WTC11 (cell line): ENCODE data around the gene TNNI3K. TPM values are rescaled to one million over a fixed set of nuclear protein-coding genes. Genes with fewer than 3 reads are reported as not detected.

Source experiments
- ATAC-seq: fragments of 200-7000 bp; cut with Tn5 transposase; 2 replicates; pipeline ENCODE4 v1.10.0; 2021; ENCODE audit warnings: mild to moderate bottlenecking, moderate library complexity
- CTCF ChIA-PET: fragments of 300-600 bp; sonication (Branson Sonifier 250); formaldehyde crosslinking; loops from one replicate; lab custom pipeline; 2021; ENCODE audit warnings: antibody characterized with exemption; lab: Charles Lee
- POLR2A ChIA-PET: fragments of 350-600 bp; sonication (Branson Sonifier 250); formaldehyde crosslinking; loops from one replicate; lab custom pipeline; 2021; ENCODE audit warnings: antibody characterized with exemption; lab: Charles Lee
- DNase-seq: peaks from one replicate; pipeline ENCODE4 v3.0.0; 2021; ENCODE audit warnings: low spot score
- H3K27ac Mint-ChIP-seq: 2 replicates; pipeline ENCODE4 v1.8.0; 2021; ENCODE audit warnings: mixed read lengths
- H3K27me3 Mint-ChIP-seq: 2 replicates; pipeline ENCODE4 v1.8.0; 2021; ENCODE audit warnings: low read depth, mild to moderate bottlenecking, moderate library complexity, mixed read lengths
- H3K36me3 Mint-ChIP-seq: 2 replicates; pipeline ENCODE4 v1.8.0; 2021; ENCODE audit warnings: mixed read lengths
- H3K4me1 Mint-ChIP-seq: 2 replicates; pipeline ENCODE4 v1.8.0; 2022; ENCODE audit warnings: mixed read lengths
- H3K4me3 Mint-ChIP-seq: 2 replicates; pipeline ENCODE4 v1.8.0; 2021; ENCODE audit warnings: mild to moderate bottlenecking, moderate library complexity, mixed read lengths
- H3K9me3 Mint-ChIP-seq: 2 replicates; pipeline ENCODE4 v1.8.0; 2021; ENCODE audit warnings: mixed read lengths
- IRF2 ChIP-seq: sonication (generic); formaldehyde crosslinking; IDR thresholded peaks from 2 replicates; pipeline ENCODE4 v1.8.0; 2022; ENCODE audit warnings: low read depth, missing genetic modification reagents, borderline replicate concordance
- NR3C1 ChIP-seq: sonication (generic); formaldehyde crosslinking; conservative IDR thresholded peaks from 2 replicates; pipeline ENCODE4 v1.8.1; 2023; ENCODE audit warnings: low read depth, mild to moderate bottlenecking, missing genetic modification reagents
- RELA ChIP-seq: sonication (generic); formaldehyde crosslinking; IDR thresholded peaks from 2 replicates; pipeline ENCODE4 v1.8.1; 2022; ENCODE audit warnings: missing genetic modification reagents, mild to moderate bottlenecking, borderline replicate concordance
- TCF7 ChIP-seq: sonication (generic); formaldehyde crosslinking; IDR thresholded peaks from 2 replicates; pipeline ENCODE4 v1.8.0; 2022; ENCODE audit warnings: mild to moderate bottlenecking, low read depth, missing genetic modification reagents, moderate library complexity
- ZNF121 ChIP-seq: sonication (generic); formaldehyde crosslinking; IDR thresholded peaks from 2 replicates; pipeline ENCODE4 v1.8.0; 2023; ENCODE audit warnings: missing genetic modification reagents
- total RNA-seq: library from RNA; stranded (reverse); gene quantifications from 3 replicates; pipeline ENCODE4 v1.2.3, GENCODE V29; 2021
- TF ChIP-seq, protein P1 (sequence below): fragments of 250-450 bp; sonication (Bioruptor Pico); IDR thresholded peaks from 2 replicates; pipeline ENCODE4 v1.9.0; 2021; ENCODE audit warnings: mild to moderate bottlenecking
- TF ChIP-seq, protein P2 (sequence below): sonication (generic); formaldehyde crosslinking; IDR thresholded peaks from 2 replicates; pipeline ENCODE4 v1.8.0; 2023; ENCODE audit warnings: mild to moderate bottlenecking, missing genetic modification reagents
- TF ChIP-seq, protein P3 (sequence below): sonication (generic); formaldehyde crosslinking; IDR thresholded peaks from 2 replicates; pipeline ENCODE4 v1.8.1; 2023; ENCODE audit warnings: mild to moderate bottlenecking, missing genetic modification reagents, moderate library complexity
- TF ChIP-seq, protein P4 (sequence below): sonication (generic); formaldehyde crosslinking; IDR thresholded peaks from 2 replicates; pipeline ENCODE4 v1.8.1; 2023; ENCODE audit warnings: mild to moderate bottlenecking, missing genetic modification reagents, moderate library complexity
- TF ChIP-seq, protein P5 (sequence below): sonication (generic); formaldehyde crosslinking; IDR thresholded peaks from 2 replicates; pipeline ENCODE4 v1.8.1; 2022; ENCODE audit warnings: low read depth, mild to moderate bottlenecking, moderate library complexity, missing genetic modification reagents, borderline replicate concordance
- TF ChIP-seq, protein P6 (sequence below): sonication (generic); formaldehyde crosslinking; IDR thresholded peaks from 2 replicates; pipeline ENCODE4 v1.8.1; 2023; ENCODE audit warnings: mild to moderate bottlenecking, moderate library complexity, missing genetic modification reagents
- TF ChIP-seq, protein P7 (sequence below): sonication (generic); formaldehyde crosslinking; IDR thresholded peaks from 2 replicates; pipeline ENCODE4 v1.8.0; 2023; ENCODE audit warnings: missing genetic modification reagents, mild to moderate bottlenecking, borderline replicate concordance
- TF ChIP-seq, protein P8 (sequence below): sonication (generic); formaldehyde crosslinking; conservative IDR thresholded peaks from 2 replicates; pipeline ENCODE4 v1.8.1; 2023; ENCODE audit warnings: mild to moderate bottlenecking, low read depth, missing genetic modification reagents, moderate library complexity
- TF ChIP-seq, protein P9 (sequence below): sonication (generic); formaldehyde crosslinking; IDR thresholded peaks from 2 replicates; pipeline ENCODE4 v1.8.1; 2023; ENCODE audit warnings: mild to moderate bottlenecking, missing genetic modification reagents

The TNNI3K gene
- total RNA-seq, 1 experiment from 2014 or later = 0.07 TPM

DNA sequence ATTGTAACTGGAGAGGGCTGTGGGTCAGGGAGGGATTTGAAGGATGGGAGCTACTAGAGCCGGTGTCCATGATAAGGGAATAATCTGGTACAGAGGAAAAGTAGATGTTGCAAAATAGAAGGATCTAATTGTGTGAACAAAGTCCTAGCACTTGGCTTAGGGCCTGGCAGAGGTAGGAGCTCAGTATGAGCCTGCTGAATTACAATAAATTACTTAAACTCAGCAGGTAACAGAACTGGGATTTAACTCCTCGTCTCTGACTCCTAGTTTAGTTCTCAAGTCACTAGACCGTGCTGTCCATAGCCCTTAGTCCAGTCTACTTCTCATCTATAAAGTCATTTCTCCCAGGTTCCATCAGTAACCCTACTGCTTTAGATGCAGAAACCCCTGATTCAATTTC lies 157.0 kb downstream of the TNNI3K start (continued):
- no peak for TF ChIP-seq TCF7 (CRISPR knock-in tag)
- TF ChIP-seq, protein P1, sequence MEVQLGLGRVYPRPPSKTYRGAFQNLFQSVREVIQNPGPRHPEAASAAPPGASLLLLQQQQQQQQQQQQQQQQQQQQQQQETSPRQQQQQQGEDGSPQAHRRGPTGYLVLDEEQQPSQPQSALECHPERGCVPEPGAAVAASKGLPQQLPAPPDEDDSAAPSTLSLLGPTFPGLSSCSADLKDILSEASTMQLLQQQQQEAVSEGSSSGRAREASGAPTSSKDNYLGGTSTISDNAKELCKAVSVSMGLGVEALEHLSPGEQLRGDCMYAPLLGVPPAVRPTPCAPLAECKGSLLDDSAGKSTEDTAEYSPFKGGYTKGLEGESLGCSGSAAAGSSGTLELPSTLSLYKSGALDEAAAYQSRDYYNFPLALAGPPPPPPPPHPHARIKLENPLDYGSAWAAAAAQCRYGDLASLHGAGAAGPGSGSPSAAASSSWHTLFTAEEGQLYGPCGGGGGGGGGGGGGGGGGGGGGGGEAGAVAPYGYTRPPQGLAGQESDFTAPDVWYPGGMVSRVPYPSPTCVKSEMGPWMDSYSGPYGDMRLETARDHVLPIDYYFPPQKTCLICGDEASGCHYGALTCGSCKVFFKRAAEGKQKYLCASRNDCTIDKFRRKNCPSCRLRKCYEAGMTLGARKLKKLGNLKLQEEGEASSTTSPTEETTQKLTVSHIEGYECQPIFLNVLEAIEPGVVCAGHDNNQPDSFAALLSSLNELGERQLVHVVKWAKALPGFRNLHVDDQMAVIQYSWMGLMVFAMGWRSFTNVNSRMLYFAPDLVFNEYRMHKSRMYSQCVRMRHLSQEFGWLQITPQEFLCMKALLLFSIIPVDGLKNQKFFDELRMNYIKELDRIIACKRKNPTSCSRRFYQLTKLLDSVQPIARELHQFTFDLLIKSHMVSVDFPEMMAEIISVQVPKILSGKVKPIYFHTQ (CRISPR knock-in tag) = no peak
- TF ChIP-seq, protein P2, sequence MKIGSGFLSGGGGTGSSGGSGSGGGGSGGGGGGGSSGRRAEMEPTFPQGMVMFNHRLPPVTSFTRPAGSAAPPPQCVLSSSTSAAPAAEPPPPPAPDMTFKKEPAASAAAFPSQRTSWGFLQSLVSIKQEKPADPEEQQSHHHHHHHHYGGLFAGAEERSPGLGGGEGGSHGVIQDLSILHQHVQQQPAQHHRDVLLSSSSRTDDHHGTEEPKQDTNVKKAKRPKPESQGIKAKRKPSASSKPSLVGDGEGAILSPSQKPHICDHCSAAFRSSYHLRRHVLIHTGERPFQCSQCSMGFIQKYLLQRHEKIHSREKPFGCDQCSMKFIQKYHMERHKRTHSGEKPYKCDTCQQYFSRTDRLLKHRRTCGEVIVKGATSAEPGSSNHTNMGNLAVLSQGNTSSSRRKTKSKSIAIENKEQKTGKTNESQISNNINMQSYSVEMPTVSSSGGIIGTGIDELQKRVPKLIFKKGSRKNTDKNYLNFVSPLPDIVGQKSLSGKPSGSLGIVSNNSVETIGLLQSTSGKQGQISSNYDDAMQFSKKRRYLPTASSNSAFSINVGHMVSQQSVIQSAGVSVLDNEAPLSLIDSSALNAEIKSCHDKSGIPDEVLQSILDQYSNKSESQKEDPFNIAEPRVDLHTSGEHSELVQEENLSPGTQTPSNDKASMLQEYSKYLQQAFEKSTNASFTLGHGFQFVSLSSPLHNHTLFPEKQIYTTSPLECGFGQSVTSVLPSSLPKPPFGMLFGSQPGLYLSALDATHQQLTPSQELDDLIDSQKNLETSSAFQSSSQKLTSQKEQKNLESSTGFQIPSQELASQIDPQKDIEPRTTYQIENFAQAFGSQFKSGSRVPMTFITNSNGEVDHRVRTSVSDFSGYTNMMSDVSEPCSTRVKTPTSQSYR (CRISPR knock-in tag) = no peak
- TF ChIP-seq, all 79 proteins: peak for 0

DNA sequence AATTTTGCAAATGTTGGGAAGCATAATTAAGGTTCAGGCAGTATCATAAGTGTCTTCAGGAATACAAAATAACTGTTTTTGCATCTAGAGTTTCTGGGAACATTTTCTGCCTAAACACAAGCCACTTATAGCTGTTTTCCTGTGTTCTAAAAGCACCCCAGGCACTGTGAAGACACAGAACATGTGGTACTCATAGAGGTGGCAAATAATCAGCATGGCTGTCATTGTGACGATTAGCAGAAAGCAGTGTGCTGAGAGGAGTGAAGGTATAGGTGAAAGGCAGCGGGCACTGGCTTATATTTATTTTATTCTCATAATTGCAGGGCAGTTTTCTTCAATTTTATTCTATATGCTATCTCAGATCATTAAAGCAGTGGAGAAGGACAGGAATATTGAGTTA lies 157.7 kb downstream of the TNNI3K start:
- H3K36me3 Mint-ChIP-seq = no peaks in the 10 kb centered on the region
- ATAC-seq (no peak), DNase-seq (no peak)
- no peaks in the 10 kb centered on the region for H3K27me3 Mint-ChIP-seq
- ChIA-PET POLR2A (no interaction called here), CTCF (interaction anchor here (0.7 to 1.4 kb wide), 2 partner anchors 76 to 865 kb away, joined by 3 read pairs; no protein-coding TSS in a partner anchor)
- H3K4me1 Mint-ChIP-seq = peaks cover 20% of the 10 kb centered on the region
- H3K9me3 Mint-ChIP-seq = no peaks in the 10 kb centered on the region
- H3K4me3 Mint-ChIP-seq = no peak overlapping the region
- no peak overlapping the region for H3K27ac Mint-ChIP-seq
- TF ChIP-seq, protein P3, sequence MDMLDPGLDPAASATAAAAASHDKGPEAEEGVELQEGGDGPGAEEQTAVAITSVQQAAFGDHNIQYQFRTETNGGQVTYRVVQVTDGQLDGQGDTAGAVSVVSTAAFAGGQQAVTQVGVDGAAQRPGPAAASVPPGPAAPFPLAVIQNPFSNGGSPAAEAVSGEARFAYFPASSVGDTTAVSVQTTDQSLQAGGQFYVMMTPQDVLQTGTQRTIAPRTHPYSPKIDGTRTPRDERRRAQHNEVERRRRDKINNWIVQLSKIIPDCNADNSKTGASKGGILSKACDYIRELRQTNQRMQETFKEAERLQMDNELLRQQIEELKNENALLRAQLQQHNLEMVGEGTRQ (CRISPR knock-in tag) = no peak
- TF ChIP-seq, protein P4, sequence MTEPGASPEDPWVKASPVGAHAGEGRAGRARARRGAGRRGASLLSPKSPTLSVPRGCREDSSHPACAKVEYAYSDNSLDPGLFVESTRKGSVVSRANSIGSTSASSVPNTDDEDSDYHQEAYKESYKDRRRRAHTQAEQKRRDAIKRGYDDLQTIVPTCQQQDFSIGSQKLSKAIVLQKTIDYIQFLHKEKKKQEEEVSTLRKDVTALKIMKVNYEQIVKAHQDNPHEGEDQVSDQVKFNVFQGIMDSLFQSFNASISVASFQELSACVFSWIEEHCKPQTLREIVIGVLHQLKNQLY (CRISPR knock-in tag) = no peak
- TF ChIP-seq IRF2 (CRISPR knock-in tag) = no peak
- TF ChIP-seq, protein P5, sequence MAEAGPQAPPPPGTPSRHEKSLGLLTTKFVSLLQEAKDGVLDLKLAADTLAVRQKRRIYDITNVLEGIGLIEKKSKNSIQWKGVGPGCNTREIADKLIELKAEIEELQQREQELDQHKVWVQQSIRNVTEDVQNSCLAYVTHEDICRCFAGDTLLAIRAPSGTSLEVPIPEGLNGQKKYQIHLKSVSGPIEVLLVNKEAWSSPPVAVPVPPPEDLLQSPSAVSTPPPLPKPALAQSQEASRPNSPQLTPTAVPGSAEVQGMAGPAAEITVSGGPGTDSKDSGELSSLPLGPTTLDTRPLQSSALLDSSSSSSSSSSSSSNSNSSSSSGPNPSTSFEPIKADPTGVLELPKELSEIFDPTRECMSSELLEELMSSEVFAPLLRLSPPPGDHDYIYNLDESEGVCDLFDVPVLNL (CRISPR knock-in tag) = no peak
- TF ChIP-seq, protein P6, sequence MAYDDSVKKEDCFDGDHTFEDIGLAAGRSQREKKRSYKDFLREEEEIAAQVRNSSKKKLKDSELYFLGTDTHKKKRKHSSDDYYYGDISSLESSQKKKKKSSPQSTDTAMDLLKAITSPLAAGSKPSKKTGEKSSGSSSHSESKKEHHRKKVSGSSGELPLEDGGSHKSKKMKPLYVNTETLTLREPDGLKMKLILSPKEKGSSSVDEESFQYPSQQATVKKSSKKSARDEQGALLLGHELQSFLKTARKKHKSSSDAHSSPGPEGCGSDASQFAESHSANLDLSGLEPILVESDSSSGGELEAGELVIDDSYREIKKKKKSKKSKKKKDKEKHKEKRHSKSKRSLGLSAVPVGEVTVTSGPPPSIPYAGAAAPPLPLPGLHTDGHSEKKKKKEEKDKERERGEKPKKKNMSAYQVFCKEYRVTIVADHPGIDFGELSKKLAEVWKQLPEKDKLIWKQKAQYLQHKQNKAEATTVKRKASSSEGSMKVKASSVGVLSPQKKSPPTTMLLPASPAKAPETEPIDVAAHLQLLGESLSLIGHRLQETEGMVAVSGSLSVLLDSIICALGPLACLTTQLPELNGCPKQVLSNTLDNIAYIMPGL (CRISPR knock-in tag) = no peak
- no peak for TF ChIP-seq NR3C1
- no peak for TF ChIP-seq ZNF121 (CRISPR knock-in tag)
- TF ChIP-seq, protein P7, sequence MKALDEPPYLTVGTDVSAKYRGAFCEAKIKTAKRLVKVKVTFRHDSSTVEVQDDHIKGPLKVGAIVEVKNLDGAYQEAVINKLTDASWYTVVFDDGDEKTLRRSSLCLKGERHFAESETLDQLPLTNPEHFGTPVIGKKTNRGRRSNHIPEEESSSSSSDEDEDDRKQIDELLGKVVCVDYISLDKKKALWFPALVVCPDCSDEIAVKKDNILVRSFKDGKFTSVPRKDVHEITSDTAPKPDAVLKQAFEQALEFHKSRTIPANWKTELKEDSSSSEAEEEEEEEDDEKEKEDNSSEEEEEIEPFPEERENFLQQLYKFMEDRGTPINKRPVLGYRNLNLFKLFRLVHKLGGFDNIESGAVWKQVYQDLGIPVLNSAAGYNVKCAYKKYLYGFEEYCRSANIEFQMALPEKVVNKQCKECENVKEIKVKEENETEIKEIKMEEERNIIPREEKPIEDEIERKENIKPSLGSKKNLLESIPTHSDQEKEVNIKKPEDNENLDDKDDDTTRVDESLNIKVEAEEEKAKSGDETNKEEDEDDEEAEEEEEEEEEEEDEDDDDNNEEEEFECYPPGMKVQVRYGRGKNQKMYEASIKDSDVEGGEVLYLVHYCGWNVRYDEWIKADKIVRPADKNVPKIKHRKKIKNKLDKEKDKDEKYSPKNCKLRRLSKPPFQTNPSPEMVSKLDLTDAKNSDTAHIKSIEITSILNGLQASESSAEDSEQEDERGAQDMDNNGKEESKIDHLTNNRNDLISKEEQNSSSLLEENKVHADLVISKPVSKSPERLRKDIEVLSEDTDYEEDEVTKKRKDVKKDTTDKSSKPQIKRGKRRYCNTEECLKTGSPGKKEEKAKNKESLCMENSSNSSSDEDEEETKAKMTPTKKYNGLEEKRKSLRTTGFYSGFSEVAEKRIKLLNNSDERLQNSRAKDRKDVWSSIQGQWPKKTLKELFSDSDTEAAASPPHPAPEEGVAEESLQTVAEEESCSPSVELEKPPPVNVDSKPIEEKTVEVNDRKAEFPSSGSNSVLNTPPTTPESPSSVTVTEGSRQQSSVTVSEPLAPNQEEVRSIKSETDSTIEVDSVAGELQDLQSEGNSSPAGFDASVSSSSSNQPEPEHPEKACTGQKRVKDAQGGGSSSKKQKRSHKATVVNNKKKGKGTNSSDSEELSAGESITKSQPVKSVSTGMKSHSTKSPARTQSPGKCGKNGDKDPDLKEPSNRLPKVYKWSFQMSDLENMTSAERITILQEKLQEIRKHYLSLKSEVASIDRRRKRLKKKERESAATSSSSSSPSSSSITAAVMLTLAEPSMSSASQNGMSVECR (CRISPR knock-in tag) = no peak
- TF ChIP-seq, protein P8, sequence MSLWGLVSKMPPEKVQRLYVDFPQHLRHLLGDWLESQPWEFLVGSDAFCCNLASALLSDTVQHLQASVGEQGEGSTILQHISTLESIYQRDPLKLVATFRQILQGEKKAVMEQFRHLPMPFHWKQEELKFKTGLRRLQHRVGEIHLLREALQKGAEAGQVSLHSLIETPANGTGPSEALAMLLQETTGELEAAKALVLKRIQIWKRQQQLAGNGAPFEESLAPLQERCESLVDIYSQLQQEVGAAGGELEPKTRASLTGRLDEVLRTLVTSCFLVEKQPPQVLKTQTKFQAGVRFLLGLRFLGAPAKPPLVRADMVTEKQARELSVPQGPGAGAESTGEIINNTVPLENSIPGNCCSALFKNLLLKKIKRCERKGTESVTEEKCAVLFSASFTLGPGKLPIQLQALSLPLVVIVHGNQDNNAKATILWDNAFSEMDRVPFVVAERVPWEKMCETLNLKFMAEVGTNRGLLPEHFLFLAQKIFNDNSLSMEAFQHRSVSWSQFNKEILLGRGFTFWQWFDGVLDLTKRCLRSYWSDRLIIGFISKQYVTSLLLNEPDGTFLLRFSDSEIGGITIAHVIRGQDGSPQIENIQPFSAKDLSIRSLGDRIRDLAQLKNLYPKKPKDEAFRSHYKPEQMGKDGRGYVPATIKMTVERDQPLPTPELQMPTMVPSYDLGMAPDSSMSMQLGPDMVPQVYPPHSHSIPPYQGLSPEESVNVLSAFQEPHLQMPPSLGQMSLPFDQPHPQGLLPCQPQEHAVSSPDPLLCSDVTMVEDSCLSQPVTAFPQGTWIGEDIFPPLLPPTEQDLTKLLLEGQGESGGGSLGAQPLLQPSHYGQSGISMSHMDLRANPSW (CRISPR knock-in tag) = no peak
- TF ChIP-seq, protein P9, sequence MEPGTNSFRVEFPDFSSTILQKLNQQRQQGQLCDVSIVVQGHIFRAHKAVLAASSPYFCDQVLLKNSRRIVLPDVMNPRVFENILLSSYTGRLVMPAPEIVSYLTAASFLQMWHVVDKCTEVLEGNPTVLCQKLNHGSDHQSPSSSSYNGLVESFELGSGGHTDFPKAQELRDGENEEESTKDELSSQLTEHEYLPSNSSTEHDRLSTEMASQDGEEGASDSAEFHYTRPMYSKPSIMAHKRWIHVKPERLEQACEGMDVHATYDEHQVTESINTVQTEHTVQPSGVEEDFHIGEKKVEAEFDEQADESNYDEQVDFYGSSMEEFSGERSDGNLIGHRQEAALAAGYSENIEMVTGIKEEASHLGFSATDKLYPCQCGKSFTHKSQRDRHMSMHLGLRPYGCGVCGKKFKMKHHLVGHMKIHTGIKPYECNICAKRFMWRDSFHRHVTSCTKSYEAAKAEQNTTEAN = no peak
- TF ChIP-seq RELA = no peak
